Lung (tissue), 12 donors: ENCODE results near the gene GNB5. TPM values are rescaled to one million over a fixed set of nuclear protein-coding genes. Genes with fewer than 3 reads are reported as not detected.

Experiments used
- ATAC-seq: fragments of 200-7000 bp; cut with Tn5 transposase; one replicate; pipeline ENCODE4 v1.9.1; 2020; ENCODE audit warnings: moderate number of reproducible peaks; ENCODE audit not compliant: insufficient read depth, low FRiP score
- DNase-seq, 3 donors: peaks; one replicate each; pipeline ENCODE4 v3.0.0-alpha.2; 2013 to 2017
- H3K27ac ChIP-seq, 2 donors: one replicate each; pipeline ENCODE4 v1.5.1; 2013; ENCODE audit warnings: mild to moderate bottlenecking in 2 of 2, moderate library complexity in 2 of 2, control low read depth in 1 of 2, inconsistent platforms in 1 of 2, low read depth in 1 of 2, low read length in 1 of 2
- H3K27me3 ChIP-seq, 3 donors: one replicate each; pipeline ENCODE4 v1.5.1; 2013; ENCODE audit warnings: low read length in 2 of 3; ENCODE audit not compliant: control insufficient read depth in 3 of 3, insufficient read depth in 3 of 3
- H3K36me3 ChIP-seq, 4 donors: one replicate each; pipeline ENCODE4 v1.5.1; 2013; ENCODE audit warnings: low read length in 4 of 4, mild to moderate bottlenecking in 1 of 4, moderate library complexity in 1 of 4; ENCODE audit not compliant: control insufficient read depth in 4 of 4, insufficient read depth in 4 of 4
- H3K4me1 ChIP-seq, 5 donors: one replicate each; pipeline ENCODE4 v1.5.1; 2013; ENCODE audit warnings: low read length in 5 of 5, mild to moderate bottlenecking in 2 of 5, moderate library complexity in 1 of 5; ENCODE audit not compliant: control insufficient read depth in 5 of 5, insufficient read depth in 5 of 5
- H3K4me3 ChIP-seq: one replicate; pipeline ENCODE4 v1.5.1; 2013; ENCODE audit warnings: mild to moderate bottlenecking, control low read depth, moderate library complexity
- H3K9ac ChIP-seq, 2 donors: one replicate each; pipeline ENCODE4 v1.5.1; 2013; ENCODE audit warnings: low read length in 2 of 2, control low read depth in 1 of 2; ENCODE audit not compliant: insufficient read depth in 1 of 2
- H3K9me3 ChIP-seq, 4 donors: one replicate each; pipeline ENCODE4 v1.5.1; 2013; ENCODE audit warnings: low read length in 3 of 4, mild to moderate bottlenecking in 1 of 4, moderate library complexity in 1 of 4; ENCODE audit not compliant: control insufficient read depth in 4 of 4, insufficient read depth in 3 of 4
- CTCF ChIP-seq: IDR thresholded peaks from 2 replicates; pipeline ENCODE4 v1.5.1; 2012; ENCODE audit warnings: mild to moderate bottlenecking; ENCODE audit errors: control extremely low read depth, extremely low read depth
- WGBS, 2 donors: extraction: QIAGEN DNeasy Blood & Tissue Kit; methylation state at CpG; one replicate each; pipeline ENCODE4 v1.1.7; 2013; 5-methylcytosine and 5-hydroxymethylcytosine counted together
- polyA plus RNA-seq, 2 donors: library from polyadenylated mRNA; stranded (reverse); fragments of 200-250 nt; gene quantifications; one replicate each; pipeline ENCODE4 v1.2.1, GENCODE V29; 2013
- total RNA-seq, 2 donors: library from RNA; depleted of rRNA in 1 of 2; stranded (reverse); fragments of >200 nt in 1 of 2; gene quantifications; one replicate each; pipeline ENCODE4 v1.2.1, GENCODE V29; 2014 to 2021
- donor health status: control.
- donor health status: control.
- donor health status: Bipolar disorder and iron deficiency.
- donor health status: healthy.
- donor health status: DM: yes; HTN: yes; CAD: no.

The GNB5 gene
- total and polyA plus RNA-seq, 4 donors, result 8.0 to 21.5 (median 11.2) TPM

GRCh38 chr15:52218371-52218770, 27.2 kb upstream of the GNB5 start:
- DNase-seq, result no peak
- no peaks in the 10 kb centered on the region for H3K27me3 ChIP-seq
- H3K4me3 ChIP-seq, result no peak overlapping the region
- H3K9ac ChIP-seq, result no peak overlapping the region
- peaks cover 0 to 5% (median 0%) of the 10 kb centered on the region in 5 donors for H3K4me1 ChIP-seq
- peaks cover 0 to 7% (median under 1%) of the 10 kb centered on the region in 4 donors for H3K36me3 ChIP-seq
- no peak for ATAC-seq
- TF ChIP-seq CTCF, result no peak
- WGBS, 2 donors, result 67 to 90% methylated on average over 3 of the region's 3 CpGs
- H3K9me3 ChIP-seq, result no peaks in the 10 kb centered on the region
- no peak overlapping the region for H3K27ac ChIP-seq

DNA sequence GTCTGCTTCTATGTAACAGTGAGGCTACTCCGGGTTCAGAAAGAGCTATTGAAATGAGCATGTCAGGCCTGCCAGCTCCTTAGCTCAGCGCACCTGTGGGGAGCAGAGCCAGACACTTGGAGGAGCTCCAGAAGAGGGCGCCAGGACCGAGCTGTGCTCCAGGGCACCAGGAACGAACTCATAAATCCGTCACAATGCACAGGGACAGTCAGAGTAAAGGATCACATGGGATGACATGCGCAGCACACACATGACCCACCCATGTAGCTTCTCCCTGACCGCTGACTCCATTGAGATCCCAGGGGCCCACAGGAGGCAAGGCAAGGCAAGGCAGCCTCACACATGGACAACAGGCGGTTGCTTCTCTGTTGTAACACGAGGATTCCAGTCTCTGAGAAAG, 26.0 kb upstream of the GNB5 start:
- peak overlapping the region in 1 of 2 donors; percentile 37 for H3K27ac ChIP-seq
- no peak for TF ChIP-seq CTCF
- peaks cover 0 to 5% (median 0%) of the 10 kb centered on the region in 5 donors for H3K4me1 ChIP-seq
- H3K9me3 ChIP-seq, result no peaks in the 10 kb centered on the region
- WGBS, 2 donors, result 85 to 89% methylated on average over 10 of the region's 10 CpGs
- no peak overlapping the region for H3K4me3 ChIP-seq
- ATAC-seq, result no peak
- H3K27me3 ChIP-seq, result no peaks in the 10 kb centered on the region
- peaks cover 0 to 9% (median 3%) of the 10 kb centered on the region in 4 donors for H3K36me3 ChIP-seq
- H3K9ac ChIP-seq, result no peak overlapping the region
- no peak for DNase-seq

DNA sequence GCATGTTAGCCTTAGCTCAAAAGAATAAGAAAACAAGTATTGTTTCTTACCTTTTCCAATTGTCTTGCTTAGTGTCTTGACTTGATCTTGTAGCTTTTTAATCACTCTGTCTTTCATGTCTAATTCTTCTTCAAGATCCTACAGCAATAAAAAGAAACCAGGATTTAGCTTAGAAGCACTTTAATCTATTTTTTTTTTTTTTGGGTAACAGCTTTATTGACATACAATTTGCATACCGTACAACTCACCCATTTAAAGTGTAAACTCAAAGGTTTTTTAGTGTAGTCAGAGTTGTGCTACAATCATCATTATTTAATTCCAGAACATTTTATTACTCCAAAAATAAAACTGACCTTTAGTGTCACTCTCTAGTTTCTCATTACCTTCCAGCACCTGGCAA, 23.4 kb upstream of the GNB5 start:
- ATAC-seq, result no peak
- Histone ChIP-seq H3K36me3 (peaks cover 0 to 10% (median 5%) of the 10 kb centered on the region in 4 donors), H3K9me3 (no peaks in the 10 kb centered on the region), H3K27ac (no peak overlapping the region), H3K9ac (no peak overlapping the region), H3K4me1 (peaks cover 0 to 1% (median 0%) of the 10 kb centered on the region in 5 donors), H3K27me3 (no peaks in the 10 kb centered on the region), H3K4me3 (no peak overlapping the region)
- TF ChIP-seq CTCF, result no peak
- WGBS, 2 donors, result 89 to 93% methylated on average over 1 of the region's 1 CpG
- no peak for DNase-seq

DNA sequence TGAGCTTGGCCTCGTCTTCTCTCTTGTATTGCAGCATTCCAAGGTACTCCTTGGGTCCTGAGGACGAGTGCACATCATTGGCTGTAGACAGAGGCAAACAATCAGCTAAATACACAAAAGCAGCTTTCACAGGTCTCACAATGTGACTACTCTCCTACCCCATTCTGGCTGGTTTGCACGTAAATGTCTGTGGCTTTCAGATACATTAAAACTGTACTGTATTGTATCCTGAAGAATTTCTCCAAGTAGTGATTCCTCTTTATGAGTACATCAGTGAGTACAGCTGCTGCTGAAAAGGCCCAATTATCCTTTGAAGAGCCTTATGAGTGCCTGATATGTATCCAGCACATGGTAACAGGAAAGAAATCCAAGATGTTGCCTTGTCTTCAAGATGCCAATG, 22.0 kb upstream of the GNB5 start:
- no peaks in the 10 kb centered on the region for H3K9me3 ChIP-seq
- no peak overlapping the region for H3K9ac ChIP-seq
- peaks cover 0 to 1% (median 0%) of the 10 kb centered on the region in 5 donors for H3K4me1 ChIP-seq
- DNase-seq (no peak), ATAC-seq (no peak)
- H3K4me3 ChIP-seq, result no peak overlapping the region
- H3K36me3 ChIP-seq, result peaks cover 0 to 10% (median 5%) of the 10 kb centered on the region in 4 donors
- WGBS, 2 donors, result 80 to 85% methylated on average over 3 of the region's 3 CpGs
- TF ChIP-seq CTCF, result no peak
- H3K27me3 ChIP-seq, result no peaks in the 10 kb centered on the region
- H3K27ac ChIP-seq, result no peak overlapping the region
